Suprapubic skin (tissue), 4 donors: ENCODE measurements around the gene PAK6. TPM values are rescaled to one million over a fixed set of nuclear protein-coding genes. Genes with fewer than 3 reads are reported as not detected.

Experiments used
- DNase-seq, 2 donors: peaks; one replicate each; pipeline ENCODE4 v3.0.0-alpha.2; 2019; ENCODE audit warnings: low spot score in 2 of 2
- H3K27ac ChIP-seq: fragments of 200-600 bp; sonication (generic); one replicate; pipeline ENCODE4 v1.5.1; 2019
- H3K27me3 ChIP-seq: fragments of 200-600 bp; sonication (generic); one replicate; pipeline ENCODE4 v1.5.1; 2019
- H3K36me3 ChIP-seq: fragments of 200-600 bp; sonication (generic); one replicate; pipeline ENCODE4 v1.5.1; 2019
- H3K4me1 ChIP-seq: fragments of 200-600 bp; sonication (generic); one replicate; pipeline ENCODE4 v1.5.1; 2019
- H3K4me3 ChIP-seq: fragments of 200-600 bp; sonication (generic); one replicate; pipeline ENCODE4 v1.5.1; 2019; ENCODE audit warnings: mild to moderate bottlenecking
- H3K9me3 ChIP-seq: fragments of 200-600 bp; sonication (generic); one replicate; pipeline ENCODE4 v1.5.1; 2019
- EP300 ChIP-seq: sonication (generic); formaldehyde crosslinking; IDR thresholded peaks from one replicate; pipeline ENCODE4 v1.6.1; 2017; ENCODE audit warnings: antibody characterized with exemption
- POLR2A ChIP-seq, 2 donors: fragments of 450-650 bp; IDR thresholded peaks; one replicate each; pipeline ENCODE4 v1.6.1; 2017; ENCODE audit warnings: antibody characterized with exemption in 2 of 2, mild to moderate bottlenecking in 2 of 2, moderate library complexity in 2 of 2
- POLR2AphosphoS5 ChIP-seq, 3 donors: sonication (generic); formaldehyde crosslinking; IDR thresholded peaks; one replicate each; pipeline ENCODE4 v1.6.1; 2017; ENCODE audit warnings: antibody characterized with exemption in 3 of 3
- WGBS: methylation state at CpG from one replicate; pipeline ENCODE4 v1.1.5; 2018; 5-methylcytosine and 5-hydroxymethylcytosine counted together
- total RNA-seq, 4 donors: library from RNA; depleted of rRNA; stranded (reverse); fragments of >200 nt; gene quantifications; one replicate each; pipeline ENCODE4 v1.1.0, GENCODE V29; 2016
- TF ChIP-seq, protein P1 (sequence below), 2 donors: fragments of 200-600 bp in 1 of 2; fragments of 450-650 bp in 1 of 2; sonication (generic) in 1 of 2; IDR thresholded peaks; one replicate each; pipeline ENCODE4 v1.5.1; 2016 to 2019; ENCODE audit warnings: antibody characterized with exemption in 2 of 2, mild to moderate bottlenecking in 1 of 2, moderate library complexity in 1 of 2

The PAK6 gene
- total RNA-seq, 4 donors from 2014 or later = 71.7 to 145 (median 79.2) TPM

- H3K4me3 ChIP-seq = no peak overlapping the region
- H3K4me1 ChIP-seq = peaks cover 86% of the 10 kb centered on the region
- H3K36me3 ChIP-seq = no peaks in the 10 kb centered on the region
- no peaks in the 10 kb centered on the region for H3K27me3 ChIP-seq
- WGBS = 73% methylated on average over 9 of the region's 9 CpGs
- no peak for TF ChIP-seq POLR2AphosphoS5 (IDR thresholded peaks at IDR 0.05)
- TF ChIP-seq POLR2A (IDR thresholded peaks at IDR 0.05) = no peak
- TF ChIP-seq EP300 = no peak
- TF ChIP-seq, protein P1, sequence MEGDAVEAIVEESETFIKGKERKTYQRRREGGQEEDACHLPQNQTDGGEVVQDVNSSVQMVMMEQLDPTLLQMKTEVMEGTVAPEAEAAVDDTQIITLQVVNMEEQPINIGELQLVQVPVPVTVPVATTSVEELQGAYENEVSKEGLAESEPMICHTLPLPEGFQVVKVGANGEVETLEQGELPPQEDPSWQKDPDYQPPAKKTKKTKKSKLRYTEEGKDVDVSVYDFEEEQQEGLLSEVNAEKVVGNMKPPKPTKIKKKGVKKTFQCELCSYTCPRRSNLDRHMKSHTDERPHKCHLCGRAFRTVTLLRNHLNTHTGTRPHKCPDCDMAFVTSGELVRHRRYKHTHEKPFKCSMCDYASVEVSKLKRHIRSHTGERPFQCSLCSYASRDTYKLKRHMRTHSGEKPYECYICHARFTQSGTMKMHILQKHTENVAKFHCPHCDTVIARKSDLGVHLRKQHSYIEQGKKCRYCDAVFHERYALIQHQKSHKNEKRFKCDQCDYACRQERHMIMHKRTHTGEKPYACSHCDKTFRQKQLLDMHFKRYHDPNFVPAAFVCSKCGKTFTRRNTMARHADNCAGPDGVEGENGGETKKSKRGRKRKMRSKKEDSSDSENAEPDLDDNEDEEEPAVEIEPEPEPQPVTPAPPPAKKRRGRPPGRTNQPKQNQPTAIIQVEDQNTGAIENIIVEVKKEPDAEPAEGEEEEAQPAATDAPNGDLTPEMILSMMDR (IDR thresholded peaks at IDR 0.05) = no peak
- DNase-seq = peak; percentile 49 to 59
- peak overlapping the region; percentile 78 for H3K27ac ChIP-seq
- no peaks in the 10 kb centered on the region for H3K9me3 ChIP-seq
These were observed 7.0 kb downstream of the PAK6 start for GRCh38 chr15:40245666-40246450.

GRCh38 chr15:40246496-40247280 lies 7.8 kb downstream of the PAK6 start:
- H3K36me3 ChIP-seq = no peaks in the 10 kb centered on the region
- no peak overlapping the region for H3K27ac ChIP-seq
- H3K9me3 ChIP-seq = no peaks in the 10 kb centered on the region
- H3K27me3 ChIP-seq = no peaks in the 10 kb centered on the region
- no peak for TF ChIP-seq POLR2A (IDR thresholded peaks at IDR 0.05)
- TF ChIP-seq EP300 = no peak
- TF ChIP-seq, protein P1 (IDR thresholded peaks at IDR 0.05) = no peak
- TF ChIP-seq POLR2AphosphoS5 (IDR thresholded peaks at IDR 0.05) = no peak
- WGBS = 77% methylated on average over 7 of the region's 8 CpGs
- peaks cover 80% of the 10 kb centered on the region for H3K4me1 ChIP-seq
- DNase-seq = peak; percentile 50 to 74
- H3K4me3 ChIP-seq = no peak overlapping the region

DNA sequence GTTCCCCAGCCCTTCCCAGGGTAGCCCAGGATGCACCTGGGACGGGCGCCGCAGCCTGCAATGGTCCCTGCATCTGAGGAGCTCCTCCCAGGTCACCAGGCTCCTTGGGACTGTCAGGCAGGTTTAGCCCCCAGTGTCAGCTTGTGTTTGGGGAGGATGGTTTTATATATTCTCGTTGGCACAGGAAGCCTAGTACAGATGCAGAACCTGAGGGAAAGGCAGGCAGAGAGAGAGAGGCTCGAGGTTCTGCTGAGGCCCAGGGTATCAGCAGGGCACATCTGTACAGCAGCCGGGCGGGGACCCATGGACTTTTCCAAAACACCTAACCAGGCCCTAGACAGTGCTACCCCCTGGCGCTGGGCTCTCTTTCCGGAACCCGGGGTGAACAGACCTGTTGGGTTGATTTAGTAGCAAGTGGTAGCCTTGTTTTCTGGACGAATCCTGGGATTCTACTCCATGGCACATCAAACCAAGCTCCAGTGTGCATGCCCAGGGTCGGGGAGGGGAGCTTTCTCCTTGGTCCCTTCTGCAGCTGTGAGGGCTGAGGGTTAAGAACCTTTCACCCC lies 8.6 kb downstream of the PAK6 start:
- H3K9me3 ChIP-seq = no peaks in the 10 kb centered on the region
- peak; percentile 40 to 69 for DNase-seq
- WGBS = 72% methylated on average over 9 of the region's 12 CpGs
- H3K27me3 ChIP-seq = no peaks in the 10 kb centered on the region
- H3K27ac ChIP-seq = no peak overlapping the region
- H3K4me1 ChIP-seq = peaks cover 80% of the 10 kb centered on the region
- TF ChIP-seq, protein P1 (IDR thresholded peaks at IDR 0.05) = no peak
- TF ChIP-seq POLR2A (IDR thresholded peaks at IDR 0.05) (no peak), POLR2AphosphoS5 (IDR thresholded peaks at IDR 0.05) (no peak)
- H3K4me3 ChIP-seq = no peak overlapping the region
- H3K36me3 ChIP-seq = no peaks in the 10 kb centered on the region

DNA sequence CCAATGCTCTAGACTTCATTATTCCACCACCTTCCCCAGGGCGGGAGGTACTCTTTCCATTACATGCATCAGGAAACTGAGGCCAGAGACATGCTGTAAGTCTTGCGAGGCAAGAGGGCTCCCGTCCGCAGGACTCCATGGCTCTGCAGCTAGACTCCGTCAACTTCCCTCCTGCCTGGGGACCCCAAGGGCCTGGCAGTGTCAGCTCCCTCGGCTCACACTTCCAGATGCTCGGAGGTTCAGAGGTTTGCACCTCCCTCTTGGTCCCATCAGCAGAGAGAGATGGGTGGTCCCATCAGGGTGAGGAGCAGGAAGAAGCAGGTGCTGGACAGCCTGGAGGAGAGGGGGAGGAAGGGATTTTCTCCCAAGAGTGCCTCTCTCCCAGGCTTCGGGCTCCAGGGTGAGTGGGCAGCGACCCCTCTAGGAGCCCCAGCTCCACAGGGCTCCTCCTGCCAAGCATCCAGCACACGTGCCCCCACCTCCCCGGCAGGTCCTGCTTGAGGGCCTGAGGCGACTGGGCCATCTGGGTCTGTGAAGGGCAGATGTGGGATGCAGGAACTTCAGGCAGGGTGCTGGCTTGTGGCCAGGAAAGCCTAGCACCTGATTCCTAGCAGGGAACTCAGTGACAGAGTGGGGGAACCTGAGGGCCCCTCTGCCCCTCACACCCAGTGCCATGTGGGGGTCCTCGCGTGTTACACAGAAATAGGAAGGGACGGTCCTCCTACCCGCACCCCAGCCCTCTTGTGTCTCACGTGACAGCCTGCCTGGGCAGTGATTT lies 9.3 kb downstream of the PAK6 start:
- Histone ChIP-seq H3K4me1 (peaks cover 80% of the 10 kb centered on the region), H3K36me3 (no peaks in the 10 kb centered on the region), H3K9me3 (no peaks in the 10 kb centered on the region), H3K27ac (no peak overlapping the region), H3K27me3 (no peaks in the 10 kb centered on the region), H3K4me3 (no peak overlapping the region)
- peak; percentile 56 to 64 for DNase-seq
- 90% methylated on average over 10 of the region's 17 CpGs for WGBS
- TF ChIP-seq EP300 (no peak), POLR2AphosphoS5 (IDR thresholded peaks at IDR 0.05) (no peak), POLR2A (IDR thresholded peaks at IDR 0.05) (no peak)
- TF ChIP-seq, protein P1 (IDR thresholded peaks at IDR 0.05) = no peak
